ENCODE results near the gene FZD4.

The FZD4 gene

DNA sequence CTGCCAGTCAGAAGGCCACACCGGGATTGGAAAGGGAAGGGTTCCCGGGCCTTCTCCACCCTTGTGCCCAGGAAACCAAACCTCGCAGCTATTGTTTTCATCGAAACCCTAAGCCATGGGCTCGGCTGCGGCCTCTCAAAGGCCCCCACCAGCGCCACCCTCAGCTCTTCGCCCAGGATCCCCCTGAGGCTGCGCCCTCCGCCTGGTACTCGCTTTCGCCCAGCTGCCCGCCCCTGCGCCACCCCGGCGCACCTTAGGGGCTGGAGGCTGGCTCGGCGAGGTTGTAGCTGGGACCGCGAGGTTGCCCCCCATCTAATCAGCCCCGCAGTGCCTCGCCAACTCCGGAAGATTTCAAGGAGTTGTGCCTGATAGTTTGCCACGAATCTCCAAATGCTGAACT lies 49.0 kb downstream of the FZD4 start:
- DNase-seq (ENCODE audit: low spot score) = no peak

DNA sequence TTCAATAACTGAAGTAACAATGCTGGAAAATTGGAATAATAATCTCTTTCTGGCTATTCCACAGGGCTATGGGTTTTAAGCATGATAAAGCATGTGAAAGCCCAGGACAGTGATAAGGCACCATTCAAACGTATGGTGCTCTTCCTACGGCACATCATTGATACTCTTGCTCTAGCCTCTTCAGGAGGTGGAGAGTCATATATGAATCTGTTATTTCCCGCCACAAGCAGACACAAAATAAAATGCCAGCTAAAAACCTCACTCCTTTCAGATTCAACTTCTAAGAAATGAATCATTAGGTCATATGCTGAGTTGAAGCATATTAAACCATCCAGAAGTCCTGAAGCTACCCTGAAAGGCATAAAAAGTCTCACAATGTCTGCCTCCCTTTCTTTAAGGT lies 49.9 kb downstream of the FZD4 start:
- no peak for DNase-seq (ENCODE audit: low spot score)

DNA sequence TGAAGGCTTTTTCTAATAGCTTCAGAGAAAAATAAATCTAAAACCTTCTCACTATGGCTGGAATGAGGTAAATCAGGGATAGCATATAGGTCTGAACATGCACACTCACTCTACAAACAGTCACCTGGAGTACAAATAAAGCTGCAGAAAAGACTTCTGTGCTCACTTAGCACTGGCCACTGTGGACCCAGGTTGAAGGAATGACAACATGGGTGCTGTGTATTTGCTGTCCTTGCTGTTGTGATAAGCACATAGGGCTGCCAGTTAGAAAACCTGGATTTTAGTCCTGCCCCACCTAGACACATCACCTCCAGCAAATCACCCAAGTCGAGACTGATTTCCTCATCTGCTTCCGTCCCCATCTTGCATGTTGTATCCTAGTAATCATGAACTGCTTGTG lies 51.2 kb downstream of the FZD4 start:
- no peak for DNase-seq (ENCODE audit: low spot score)

DNA sequence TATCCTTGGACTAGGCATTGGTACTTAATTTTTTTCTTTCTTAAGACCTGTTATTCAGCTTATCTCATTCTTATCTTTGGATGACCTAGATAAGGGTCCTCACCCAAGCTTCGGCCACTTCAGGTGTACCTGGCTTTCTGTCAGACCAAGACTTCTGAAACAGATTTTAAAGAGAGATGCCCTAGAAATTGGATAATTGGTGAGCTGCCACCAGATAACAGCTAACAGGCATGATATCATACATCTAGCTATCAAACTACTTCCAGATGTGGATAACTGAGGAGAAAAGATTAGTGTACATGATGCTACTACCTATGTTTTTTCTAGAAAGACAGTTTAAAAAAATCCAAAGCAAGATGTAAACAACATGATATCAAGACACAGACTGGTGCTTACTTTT lies 52.9 kb downstream of the FZD4 start:
- no peak for DNase-seq (ENCODE audit: low spot score)

DNA sequence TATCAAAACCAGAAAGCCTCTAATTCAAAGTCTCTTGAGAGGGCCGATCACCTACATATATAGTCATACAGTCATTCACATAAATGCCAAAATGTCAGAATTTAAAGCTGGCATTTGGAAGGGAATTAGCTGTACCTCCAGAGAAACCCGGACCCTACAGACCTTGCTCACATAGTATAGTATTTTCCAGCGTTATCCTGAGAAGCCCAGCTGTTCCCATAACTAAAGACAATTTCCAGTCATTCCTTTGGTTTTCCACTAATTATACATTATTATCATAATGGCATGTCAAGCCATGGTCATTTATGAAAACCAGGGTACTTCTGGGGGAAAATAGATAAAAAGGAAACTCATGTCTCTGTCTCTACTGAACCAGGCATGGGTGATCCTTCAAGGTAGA lies 53.6 kb downstream of the FZD4 start:
- DNase-seq (ENCODE audit: low spot score) = no peak

DNA sequence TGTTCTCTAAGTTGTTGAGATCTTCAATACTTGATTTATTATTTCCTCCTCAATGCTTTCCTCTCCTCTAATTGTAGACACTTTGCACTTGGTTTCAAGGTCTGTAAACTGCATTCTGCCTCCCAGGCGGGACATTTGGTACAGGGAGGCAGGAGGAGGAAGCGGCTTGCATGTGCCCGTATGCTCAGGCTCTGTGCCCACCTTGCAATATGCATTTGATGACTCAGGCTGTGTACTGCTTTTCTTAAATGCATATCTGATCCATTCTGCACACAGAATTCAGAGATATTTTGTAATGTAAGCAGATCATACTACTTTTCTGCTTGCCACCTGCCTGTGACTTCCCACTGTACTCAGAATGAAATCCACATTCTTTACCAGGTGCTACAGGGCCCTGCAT lies 55.0 kb downstream of the FZD4 start:
- no peak for DNase-seq (ENCODE audit: low spot score)

DNA sequence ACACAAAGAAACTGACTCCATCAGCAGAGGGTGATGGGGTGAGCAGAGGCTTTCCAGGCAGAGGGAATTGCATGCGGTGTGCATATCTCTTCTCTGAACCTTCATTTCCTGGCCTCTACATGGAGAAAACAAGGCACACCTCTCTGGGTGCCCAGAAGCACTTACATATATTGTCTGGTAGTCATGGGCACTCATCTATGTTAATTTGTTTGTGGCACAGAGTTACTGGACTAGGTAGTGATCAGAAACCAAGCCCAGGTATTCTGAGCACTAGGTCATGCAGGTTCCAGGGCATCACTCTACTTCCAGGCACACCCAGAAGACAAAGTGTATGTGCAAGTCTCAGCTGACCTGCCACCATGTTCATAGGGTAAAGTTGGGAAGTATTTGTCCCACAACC lies 56.5 kb downstream of the FZD4 start:
- no peak for DNase-seq (ENCODE audit: low spot score)

DNA sequence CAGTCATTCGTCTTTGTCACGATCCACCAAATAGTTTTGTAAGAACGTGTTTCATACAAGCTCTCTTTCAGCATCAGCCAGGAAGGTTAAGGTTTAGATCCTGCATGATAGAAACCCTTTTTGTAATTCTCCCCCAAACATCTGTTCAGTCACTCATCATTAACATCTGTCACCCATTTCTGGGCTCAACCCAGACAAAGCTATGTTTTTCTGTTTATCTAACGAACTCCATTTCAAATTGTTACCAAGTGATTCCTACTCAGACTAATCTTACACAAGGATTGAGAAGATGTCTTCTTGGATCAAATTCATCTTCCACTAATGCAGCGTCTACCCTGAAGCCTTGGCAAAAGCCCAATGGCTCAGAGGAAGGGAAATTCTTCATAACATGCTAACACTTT lies 58.8 kb downstream of the FZD4 start:
- DNase-seq (ENCODE audit: low spot score) = no peak
